Omental fat pad (tissue), 4 donors: ENCODE data around the gene HHLA2. TPM values are rescaled to one million over a fixed set of nuclear protein-coding genes. Genes with fewer than 3 reads are reported as not detected.

Experiments
- ATAC-seq: fragments of 150-250 bp; one replicate; pipeline ENCODE4 v1.9.1; 2016; ENCODE audit warnings: mild to moderate bottlenecking, moderate library complexity; ENCODE audit not compliant: low FRiP score
- DNase-seq: peaks from one replicate; pipeline ENCODE4 v3.0.0-alpha.2; 2019; ENCODE audit warnings: low spot score
- total RNA-seq, 4 donors: library from RNA; depleted of rRNA; stranded (reverse); fragments of >200 nt; gene quantifications; one replicate each; pipeline ENCODE4 v1.1.0, GENCODE V29; 2016
- TF ChIP-seq, protein P1 (sequence below), 3 donors: fragments of 450-650 bp; IDR thresholded peaks; one replicate each; pipeline ENCODE4 v1.5.1; 2016 to 2017; ENCODE audit warnings: antibody characterized with exemption in 3 of 3, mild to moderate bottlenecking in 3 of 3, moderate library complexity in 2 of 3

Gene HHLA2
- total RNA-seq, 4 donors from 2014 or later, result not detected

DNA sequence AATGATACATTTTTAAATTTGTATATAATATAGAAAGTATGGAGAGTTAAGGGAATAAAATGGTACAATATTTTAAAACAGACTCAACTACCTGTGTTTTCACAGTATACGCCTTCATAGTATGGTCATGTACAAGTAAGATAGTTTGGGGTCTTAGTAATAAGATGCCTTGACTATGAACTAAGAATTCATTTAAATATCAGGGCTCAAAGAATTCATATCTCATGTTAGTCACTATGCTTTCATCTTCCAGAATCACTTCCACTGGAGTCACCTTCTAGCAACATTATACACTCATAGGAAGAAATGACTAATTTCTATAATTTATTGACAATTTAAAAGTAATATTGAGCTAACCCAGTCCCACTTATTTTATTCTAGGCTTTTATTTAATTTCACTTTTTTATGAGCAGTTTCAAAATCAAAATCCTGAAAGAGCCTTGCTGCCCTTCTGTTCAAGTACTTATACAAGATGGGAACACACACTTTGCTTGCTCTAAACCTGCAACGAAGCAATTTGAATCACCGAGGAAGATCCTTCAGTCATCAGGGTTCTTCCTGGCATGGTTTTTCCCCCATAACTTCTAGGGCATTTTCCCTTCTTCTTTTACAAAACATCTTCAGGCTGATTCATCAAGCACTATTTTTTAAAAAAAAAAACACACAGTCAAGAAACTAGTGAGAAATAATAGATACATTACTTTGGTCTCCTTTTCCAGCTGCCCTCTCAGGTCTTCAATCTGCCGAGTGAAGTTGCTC is 119.9 kb downstream of the HHLA2 start:
- TF ChIP-seq, protein P1, sequence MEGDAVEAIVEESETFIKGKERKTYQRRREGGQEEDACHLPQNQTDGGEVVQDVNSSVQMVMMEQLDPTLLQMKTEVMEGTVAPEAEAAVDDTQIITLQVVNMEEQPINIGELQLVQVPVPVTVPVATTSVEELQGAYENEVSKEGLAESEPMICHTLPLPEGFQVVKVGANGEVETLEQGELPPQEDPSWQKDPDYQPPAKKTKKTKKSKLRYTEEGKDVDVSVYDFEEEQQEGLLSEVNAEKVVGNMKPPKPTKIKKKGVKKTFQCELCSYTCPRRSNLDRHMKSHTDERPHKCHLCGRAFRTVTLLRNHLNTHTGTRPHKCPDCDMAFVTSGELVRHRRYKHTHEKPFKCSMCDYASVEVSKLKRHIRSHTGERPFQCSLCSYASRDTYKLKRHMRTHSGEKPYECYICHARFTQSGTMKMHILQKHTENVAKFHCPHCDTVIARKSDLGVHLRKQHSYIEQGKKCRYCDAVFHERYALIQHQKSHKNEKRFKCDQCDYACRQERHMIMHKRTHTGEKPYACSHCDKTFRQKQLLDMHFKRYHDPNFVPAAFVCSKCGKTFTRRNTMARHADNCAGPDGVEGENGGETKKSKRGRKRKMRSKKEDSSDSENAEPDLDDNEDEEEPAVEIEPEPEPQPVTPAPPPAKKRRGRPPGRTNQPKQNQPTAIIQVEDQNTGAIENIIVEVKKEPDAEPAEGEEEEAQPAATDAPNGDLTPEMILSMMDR (IDR thresholded peaks at IDR 0.05), result no peak
- DNase-seq, result no peak
- no peak for ATAC-seq

DNA sequence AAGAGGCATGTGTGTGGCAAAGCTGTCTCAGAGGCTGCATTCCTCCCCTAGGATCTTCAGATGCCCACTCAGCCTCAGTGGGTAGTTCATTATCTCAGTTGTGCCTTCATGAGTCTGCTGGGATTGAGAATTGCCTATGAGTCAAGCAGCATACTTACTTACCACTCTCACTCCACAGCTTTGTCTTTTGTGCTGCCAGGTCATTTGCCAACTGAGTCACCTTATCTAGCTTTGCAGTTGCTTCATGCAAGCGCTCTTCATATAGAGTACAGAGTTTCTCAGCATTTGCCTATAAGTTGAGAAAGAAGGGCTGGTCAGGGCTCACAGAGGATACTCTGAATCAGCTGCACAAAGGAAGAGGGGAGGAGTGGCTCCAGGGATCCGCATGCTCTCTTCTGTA is 124.6 kb downstream of the HHLA2 start:
- TF ChIP-seq, protein P1 (IDR thresholded peaks at IDR 0.05), result no peak
- DNase-seq (no peak), ATAC-seq (no peak)

Other genes with a start within 250 kb of the HHLA2 start
- 10 to 100 TPM; 42.7 to 58.7 (median 56.0) TPM for gene CD47, start 205.5 kb upstream of the HHLA2 start, total RNA-seq
- 10 to 100 TPM; 31.6 to 59.6 (median 51.0) TPM for gene IFT57, start 74.1 kb upstream of the HHLA2 start, total RNA-seq
- gene MYH15, start 214.0 kb downstream of the HHLA2 start, total RNA-seq, result not detected